HepG2 (cell line): Measurements from ENCODE around the gene GPR61. TPM values are rescaled to one million over a fixed set of nuclear protein-coding genes. Genes with fewer than 3 reads are reported as not detected.
A peak's percentile ranks its signal among the peaks of the same experiment; 100 is the strongest.

Experiments used
- ATAC-seq: fragments of 200-7000 bp; cut with Tn5 transposase; 3 replicates; pipeline ENCODE4 v1.9.1; 2020; ENCODE audit warnings: mild to moderate bottlenecking, moderate library complexity
- BruUV-seq: library from RNA; stranded (reverse); fragments of 400-500 nt; replicated peaks from 2 replicates; lab custom pipeline; 2021; lab: Mats Ljungman, UMichigan
- CTCF ChIA-PET: fragments of 300-600 bp; formaldehyde crosslinking; extraction: SDS; loops from one replicate; lab custom pipeline; 2021; ENCODE audit warnings: low total read pairs, inconsistent platforms, low intra/inter-chr PET ratio; lab: Yijun Ruan, JAX
- POLR2A ChIA-PET: fragments of 350-600 bp; sonication (Branson Sonifier 250); formaldehyde crosslinking; loops from one replicate; lab custom pipeline; 2020; ENCODE audit warnings: antibody characterized with exemption, inconsistent platforms; lab: Yijun Ruan, JAX
- DNase-seq: peaks from one replicate; pipeline ENCODE4 v3.0.0-alpha.2; 2015; ENCODE audit warnings: low spot score
- FAIRE-seq: peaks from 3 replicates; lab custom pipeline; 2011; peaks lifted over from hg19 to GRCh38; lab: Jason Lieb, UNC
- H2AFZ ChIP-seq: one replicate; pipeline ENCODE4 v1.6.1; 2011; ENCODE audit warnings: low read length, inconsistent platforms
- H3K27ac ChIP-seq: fragments of 300-600 bp; 3 replicates; pipeline ENCODE4 v1.8.0; 2011; ENCODE audit warnings: mixed run types, mild to moderate bottlenecking, mixed read lengths, low read length, inconsistent platforms; ENCODE audit not compliant: insufficient read depth; ENCODE audit errors: extremely low read length
- H3K27me3 ChIP-seq, 2 experiments: fragments of 200-600 bp in 1 of 2; 2 replicates in 1 of 2; 3 replicates in 1 of 2; pipeline versions ENCODE4 v1.6.0 to v1.8.0; 2011; ENCODE audit warnings: low read length in 2 of 2, mild to moderate bottlenecking in 2 of 2, moderate library complexity in 2 of 2, inconsistent platforms in 1 of 2; ENCODE audit not compliant: insufficient read depth in 2 of 2, control insufficient read depth in 1 of 2
- H3K36me3 ChIP-seq, 2 experiments: fragments of 200-600 bp in 1 of 2; replicated peaks in 1 of 2; 2 replicates in 1 of 2; 3 replicates in 1 of 2; pipeline versions ENCODE4 v1.5.1 to v1.8.0; 2011; ENCODE audit warnings: low read length in 2 of 2, inconsistent platforms in 1 of 2; ENCODE audit not compliant: insufficient read depth in 2 of 2, control insufficient read depth in 1 of 2
- H3K4me1 ChIP-seq: 2 replicates; pipeline ENCODE4 v1.5.1; 2012; ENCODE audit warnings: low read length, inconsistent platforms; ENCODE audit not compliant: insufficient read depth
- H3K4me2 ChIP-seq: 2 replicates; pipeline ENCODE4 v1.6.0; 2011; ENCODE audit warnings: low read depth, low read length, inconsistent platforms
- H3K4me3 ChIP-seq, 3 experiments: fragments of 200-600 bp in 1 of 3; sonication (generic), shearing (Covaris generic) in 1 of 3; replicated peaks in 1 of 3; 2 replicates each; pipeline ENCODE4 v1.5.1; 2011 to 2016; ENCODE audit warnings: low read length in 3 of 3, inconsistent platforms in 2 of 3, low read depth in 2 of 3, mild to moderate bottlenecking in 2 of 3, control low read depth in 1 of 3, mixed read lengths in 1 of 3; ENCODE audit not compliant: insufficient read depth in 1 of 3
- H3K79me2 ChIP-seq: one replicate; pipeline ENCODE4 v1.6.1; 2011; ENCODE audit warnings: low read length, inconsistent platforms; ENCODE audit not compliant: insufficient read depth
- H3K9ac ChIP-seq: 2 replicates; pipeline ENCODE4 v1.6.0; 2011; ENCODE audit warnings: mild to moderate bottlenecking, low read depth, low read length, inconsistent platforms; ENCODE audit not compliant: insufficient read depth
- H3K9me3 ChIP-seq: 2 replicates; pipeline ENCODE4 v1.5.1; 2012; ENCODE audit warnings: mild to moderate bottlenecking, low read length
- H4K20me1 ChIP-seq: 2 replicates; pipeline ENCODE4 v1.6.0; 2011; ENCODE audit warnings: inconsistent platforms, mild to moderate bottlenecking, low read length, moderate library complexity; ENCODE audit not compliant: insufficient read depth
- CCAR2 ChIP-seq: fragments of 200-400 bp; formaldehyde crosslinking; optimal IDR thresholded peaks from 2 replicates; pipeline ENCODE3; 2018; ENCODE audit warnings: low read depth, mild to moderate bottlenecking, low read length, moderate library complexity
- CHCHD3 ChIP-seq: sonication (generic); formaldehyde crosslinking; IDR thresholded peaks from 2 replicates; pipeline ENCODE4 v1.8.0; 2022; ENCODE audit warnings: mild to moderate bottlenecking, missing genetic modification reagents, moderate library complexity
- GATAD2A ChIP-seq: IDR thresholded peaks from 2 replicates; pipeline ENCODE4 v1.6.1; 2016
- LCORL ChIP-seq, 2 experiments: fragments of 450-650 bp in 1 of 2; sonication (generic) in 1 of 2; formaldehyde crosslinking in 1 of 2; IDR thresholded peaks; 2 replicates each; pipeline versions ENCODE4 v1.5.0 to v1.6.1; 2017 to 2020; ENCODE audit warnings: antibody characterized with exemption in 1 of 2, missing genetic modification reagents in 1 of 2
- NCOA5 ChIP-seq: sonication (generic); formaldehyde crosslinking; IDR thresholded peaks from 2 replicates; pipeline ENCODE4 v1.4.0; 2020; ENCODE audit warnings: missing genetic modification reagents
- PHB2 ChIP-seq: fragments of 450-650 bp; IDR thresholded peaks from 2 replicates; pipeline ENCODE4 v1.6.1; 2018; ENCODE audit not compliant: partially characterized antibody
- PHF8 ChIP-seq: sonication (generic); formaldehyde crosslinking; IDR thresholded peaks from 2 replicates; pipeline ENCODE4 v1.5.0; 2020; ENCODE audit warnings: missing genetic modification reagents
- ZBTB21 ChIP-seq: sonication (generic); formaldehyde crosslinking; IDR thresholded peaks from 2 replicates; pipeline ENCODE4 v1.4.0; 2020; ENCODE audit warnings: missing genetic modification reagents
- ZFAT ChIP-seq: sonication (generic); formaldehyde crosslinking; conservative IDR thresholded peaks from 2 replicates; pipeline ENCODE4 v1.8.1; 2023; ENCODE audit warnings: missing genetic modification reagents, inconsistent platforms
- ZFP90 ChIP-seq: sonication (generic); formaldehyde crosslinking; IDR thresholded peaks from 2 replicates; pipeline ENCODE4 v1.8.0; 2022; ENCODE audit warnings: missing genetic modification reagents, mild to moderate bottlenecking, inconsistent platforms, borderline replicate concordance
- ZNF138 ChIP-seq: sonication (generic); formaldehyde crosslinking; IDR thresholded peaks from 2 replicates; pipeline ENCODE4 v1.5.0; 2020; ENCODE audit warnings: mild to moderate bottlenecking, low read depth, missing genetic modification reagents
- ZNF274 ChIP-seq: sonication (generic); formaldehyde crosslinking; IDR thresholded peaks from 2 replicates; pipeline ENCODE4 v1.5.1; 2020; ENCODE audit warnings: mild to moderate bottlenecking, missing genetic modification reagents
- ZNF296 ChIP-seq: sonication (generic); formaldehyde crosslinking; conservative IDR thresholded peaks from 2 replicates; pipeline ENCODE4 v1.5.0; 2020; ENCODE audit warnings: mild to moderate bottlenecking, missing genetic modification reagents
- ZNF501 ChIP-seq: sonication (generic); formaldehyde crosslinking; IDR thresholded peaks from 2 replicates; pipeline ENCODE4 v1.5.1; 2020; ENCODE audit warnings: mild to moderate bottlenecking, moderate library complexity, missing genetic modification reagents
- WGBS: methylation state at CpG from one replicate; pipeline ENCODE4 v1.1.6; 2017; ENCODE audit warnings: low lambda C conversion rate; 5-methylcytosine and 5-hydroxymethylcytosine counted together
- in situ Hi-C: cut with HindIII; loops from 2 replicates; pipeline ENCODE4 v1.10.0; 2017; ENCODE audit warnings: low pct_unique_long_range_greater_than_20kb; ENCODE audit not compliant: extremely low pct_ligation_motif_present
- intact Hi-C: fragments of 100-400 bp; cut with micrococcal nuclease; formaldehyde crosslinking; loops from one replicate; pipeline ENCODE4 v1.10.0; 2022; ENCODE audit not compliant: unreplicated experiment
- polyA plus RNA-seq, 8 experiments: library from polyadenylated mRNA; depleted of rRNA in 3 of 8; stranded (reverse) in 7 of 8; unstranded in 1 of 8; fragments of >200 nt; fragmentation: Illumina TruSeq in 4 of 8; extraction: Trizol in 4 of 8; gene quantifications; 2 replicates each; pipeline versions ENCODE4 v1.2.1 to v1.2.3, GENCODE V29; 2011 to 2016; ENCODE audit warnings: low read depth in 4 of 8, missing spikeins in 1 of 8, mixed read lengths in 1 of 8; ENCODE audit not compliant: insufficient read depth in 1 of 8
- total RNA-seq, 5 experiments: library from RNA; depleted of rRNA; stranded (reverse); fragments of >200 nt; fragmentation: Illumina TruSeq; extraction: Trizol; gene quantifications; 2 replicates each; pipeline ENCODE4 v1.2.3, GENCODE V29; 2016; ENCODE audit warnings: low read depth in 1 of 5
- TF ChIP-seq, protein P1 (sequence below): sonication (generic); formaldehyde crosslinking; IDR thresholded peaks from 2 replicates; pipeline ENCODE4 v1.8.0; 2022; ENCODE audit warnings: mild to moderate bottlenecking, missing genetic modification reagents, moderate library complexity
- TF ChIP-seq, protein P2 (sequence below): fragments of 450-650 bp; IDR thresholded peaks from 2 replicates; pipeline ENCODE4 v1.6.1; 2017
- TF ChIP-seq, protein P3 (sequence below): sonication (generic); formaldehyde crosslinking; IDR thresholded peaks from 2 replicates; pipeline ENCODE4 v1.4.0; 2020; ENCODE audit warnings: missing genetic modification reagents, borderline replicate concordance
- TF ChIP-seq, protein P4 (sequence below): sonication (generic); formaldehyde crosslinking; IDR thresholded peaks from 2 replicates; pipeline ENCODE4 v1.9.0; 2022; ENCODE audit warnings: low read depth, missing genetic modification reagents

Gene GPR61
- total and polyA plus RNA-seq, 2 of the 13 experiments (the other 11 are each of a cell fraction or from before 2014, with no cell fraction given): not detected

DNA sequence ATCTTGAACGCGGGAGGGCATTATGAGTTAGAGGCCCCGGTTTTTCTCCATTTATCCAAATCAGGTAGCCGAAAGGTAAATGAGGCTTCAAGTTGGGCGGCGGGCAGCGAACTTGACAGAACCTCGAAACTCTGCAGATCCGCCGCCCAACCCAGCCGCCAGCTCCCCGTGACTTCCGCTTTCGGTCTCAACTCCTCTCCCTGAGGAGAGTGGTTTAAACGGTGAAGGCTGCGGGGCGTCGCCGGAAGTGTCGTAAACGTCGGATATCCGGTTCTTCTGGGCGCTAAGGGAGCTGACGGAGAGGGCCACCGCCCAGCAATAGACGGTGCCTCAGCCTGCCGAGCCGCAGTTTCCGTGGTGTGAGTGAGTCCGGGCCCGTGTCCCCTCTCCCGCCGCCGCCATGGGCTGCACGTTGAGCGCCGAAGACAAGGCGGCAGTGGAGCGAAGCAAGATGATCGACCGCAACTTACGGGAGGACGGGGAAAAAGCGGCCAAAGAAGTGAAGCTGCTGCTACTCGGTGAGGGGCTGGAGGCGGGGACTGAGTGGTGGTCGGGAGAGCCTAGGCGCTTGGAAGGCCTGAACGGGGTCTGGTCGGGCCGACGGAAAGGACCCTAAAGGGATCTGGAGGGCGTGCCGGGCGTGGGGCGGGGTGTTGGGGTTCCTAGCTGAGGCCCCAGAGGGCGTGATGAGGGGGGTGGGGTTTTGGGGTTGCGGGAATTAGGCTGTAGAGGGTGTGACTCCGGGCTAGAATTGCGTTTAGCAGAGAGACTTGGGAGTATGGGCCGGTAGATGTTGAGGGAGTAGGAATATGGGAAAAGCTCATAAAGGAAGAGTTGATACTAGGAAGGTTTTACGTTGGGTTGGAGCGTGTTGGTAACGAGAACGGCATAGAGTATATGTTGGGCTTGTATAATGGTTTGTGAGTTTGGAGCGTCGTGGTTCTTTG, 8.9 kb downstream of the GPR61 start, which contains the start of gene GNAI3 (continued):
- TF ChIP-seq, protein P1, sequence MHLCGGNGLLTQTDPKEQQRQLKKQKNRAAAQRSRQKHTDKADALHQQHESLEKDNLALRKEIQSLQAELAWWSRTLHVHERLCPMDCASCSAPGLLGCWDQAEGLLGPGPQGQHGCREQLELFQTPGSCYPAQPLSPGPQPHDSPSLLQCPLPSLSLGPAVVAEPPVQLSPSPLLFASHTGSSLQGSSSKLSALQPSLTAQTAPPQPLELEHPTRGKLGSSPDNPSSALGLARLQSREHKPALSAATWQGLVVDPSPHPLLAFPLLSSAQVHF (CRISPR knock-in tag): no peak
- TF ChIP-seq ZNF138 (CRISPR knock-in tag) (0 out of 2 replicates have a peak, but pooled peaks have one; percentile 77), LCORL (IDR thresholded peaks at IDR 0.05) (no peak), LCORL (CRISPR knock-in tag; IDR thresholded peaks at IDR 0.05) (peak; percentile 67; the same call in 1 of the 2 replicates), ZNF274 (CRISPR knock-in tag) (peak; percentile 81), ZNF296 (CRISPR knock-in tag) (no peak), PHB2 (no peak), ZBTB21 (CRISPR knock-in tag) (peak; percentile 81; the same call in 1 of the 2 replicates), ZFAT (CRISPR knock-in tag) (no peak), GATAD2A (peak; percentile 56), PHF8 (CRISPR knock-in tag) (peak; percentile 98)

DNA sequence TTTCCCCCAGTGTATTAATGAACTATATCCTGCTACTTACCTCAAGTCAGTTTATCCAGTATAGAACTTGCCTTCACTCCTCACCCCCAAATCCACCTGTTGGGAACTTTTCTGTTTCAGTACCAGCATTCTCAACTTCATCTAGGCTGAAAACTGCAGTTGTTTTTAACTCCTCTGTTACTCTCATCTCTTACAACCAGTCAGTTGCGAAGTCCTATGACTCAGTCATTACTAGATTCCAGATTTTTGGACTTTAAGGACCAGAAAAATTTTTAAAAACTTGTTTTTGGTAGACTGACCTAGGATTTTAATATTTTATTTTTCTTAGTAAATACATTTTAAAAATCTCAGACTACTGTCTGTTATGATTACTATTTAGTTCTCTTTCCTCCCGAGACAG, 16.9 kb downstream of the GPR61 start:
- peaks cover 23% of the 10 kb centered on the region for H4K20me1 ChIP-seq
- in situ Hi-C loops: no loop called here

More for the DNA sequence above, 16.9 kb downstream of the GPR61 start:
- no TSS peak for BruUV-seq
- Histone ChIP-seq H3K4me2 (no peak overlapping the region), H3K4me1 (peaks cover 44% of the 10 kb centered on the region), H3K36me3 (no peaks in the 10 kb centered on the region), H3K27ac (no peak overlapping the region), H3K4me3 (no peak overlapping the region), H3K9ac (no peak overlapping the region), H3K27me3 (no peaks in the 10 kb centered on the region), H3K79me2 (peaks cover 96% of the 10 kb centered on the region), H3K9me3 (no peaks in the 10 kb centered on the region), H2AFZ (no peak overlapping the region)
- TF ChIP-seq, protein P2, sequence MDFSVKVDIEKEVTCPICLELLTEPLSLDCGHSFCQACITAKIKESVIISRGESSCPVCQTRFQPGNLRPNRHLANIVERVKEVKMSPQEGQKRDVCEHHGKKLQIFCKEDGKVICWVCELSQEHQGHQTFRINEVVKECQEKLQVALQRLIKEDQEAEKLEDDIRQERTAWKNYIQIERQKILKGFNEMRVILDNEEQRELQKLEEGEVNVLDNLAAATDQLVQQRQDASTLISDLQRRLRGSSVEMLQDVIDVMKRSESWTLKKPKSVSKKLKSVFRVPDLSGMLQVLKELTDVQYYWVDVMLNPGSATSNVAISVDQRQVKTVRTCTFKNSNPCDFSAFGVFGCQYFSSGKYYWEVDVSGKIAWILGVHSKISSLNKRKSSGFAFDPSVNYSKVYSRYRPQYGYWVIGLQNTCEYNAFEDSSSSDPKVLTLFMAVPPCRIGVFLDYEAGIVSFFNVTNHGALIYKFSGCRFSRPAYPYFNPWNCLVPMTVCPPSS: no peak
- no peak for TF ChIP-seq CHCHD3
- TF ChIP-seq, protein P3, sequence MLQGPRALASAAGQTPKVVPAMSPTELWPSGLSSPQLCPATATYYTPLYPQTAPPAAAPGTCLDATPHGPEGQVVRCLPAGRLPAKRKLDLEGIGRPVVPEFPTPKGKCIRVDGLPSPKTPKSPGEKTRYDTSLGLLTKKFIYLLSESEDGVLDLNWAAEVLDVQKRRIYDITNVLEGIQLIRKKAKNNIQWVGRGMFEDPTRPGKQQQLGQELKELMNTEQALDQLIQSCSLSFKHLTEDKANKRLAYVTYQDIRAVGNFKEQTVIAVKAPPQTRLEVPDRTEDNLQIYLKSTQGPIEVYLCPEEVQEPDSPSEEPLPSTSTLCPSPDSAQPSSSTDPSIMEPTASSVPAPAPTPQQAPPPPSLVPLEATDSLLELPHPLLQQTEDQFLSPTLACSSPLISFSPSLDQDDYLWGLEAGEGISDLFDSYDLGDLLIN (CRISPR knock-in tag): no peak
- TF ChIP-seq NCOA5 (CRISPR knock-in tag): no peak
- TF ChIP-seq, protein P4, sequence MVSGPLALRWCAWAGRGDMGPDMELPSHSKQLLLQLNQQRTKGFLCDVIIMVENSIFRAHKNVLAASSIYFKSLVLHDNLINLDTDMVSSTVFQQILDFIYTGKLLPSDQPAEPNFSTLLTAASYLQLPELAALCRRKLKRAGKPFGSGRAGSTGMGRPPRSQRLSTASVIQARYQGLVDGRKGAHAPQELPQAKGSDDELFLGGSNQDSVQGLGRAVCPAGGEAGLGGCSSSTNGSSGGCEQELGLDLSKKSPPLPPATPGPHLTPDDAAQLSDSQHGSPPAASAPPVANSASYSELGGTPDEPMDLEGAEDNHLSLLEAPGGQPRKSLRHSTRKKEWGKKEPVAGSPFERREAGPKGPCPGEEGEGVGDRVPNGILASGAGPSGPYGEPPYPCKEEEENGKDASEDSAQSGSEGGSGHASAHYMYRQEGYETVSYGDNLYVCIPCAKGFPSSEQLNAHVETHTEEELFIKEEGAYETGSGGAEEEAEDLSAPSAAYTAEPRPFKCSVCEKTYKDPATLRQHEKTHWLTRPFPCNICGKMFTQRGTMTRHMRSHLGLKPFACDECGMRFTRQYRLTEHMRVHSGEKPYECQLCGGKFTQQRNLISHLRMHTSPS (CRISPR knock-in tag): no peak
- no peak for TF ChIP-seq CCAR2
- TF ChIP-seq ZFP90 (CRISPR knock-in tag): no peak
- TF ChIP-seq ZNF501 (CRISPR knock-in tag): no peak
- ChIA-PET POLR2A (no interaction called here), CTCF (no interaction called here)
- DNase-seq (no peak), FAIRE-seq (no peak), ATAC-seq (no peak)
- intact Hi-C loops: no loop called here
- WGBS: 94% methylated on average over 2 of the region's 2 CpGs
